ENCODE data around the gene ZNF862. TPM values are rescaled to one million over a fixed set of nuclear protein-coding genes. Genes with fewer than 3 reads are reported as not detected.

The ZNF862 gene
- total and polyA plus RNA-seq, 2 of the 13 experiments (the other 11 are each of a cell fraction or from before 2014, with no cell fraction given), result 0.89 to 2.0 TPM

DNA sequence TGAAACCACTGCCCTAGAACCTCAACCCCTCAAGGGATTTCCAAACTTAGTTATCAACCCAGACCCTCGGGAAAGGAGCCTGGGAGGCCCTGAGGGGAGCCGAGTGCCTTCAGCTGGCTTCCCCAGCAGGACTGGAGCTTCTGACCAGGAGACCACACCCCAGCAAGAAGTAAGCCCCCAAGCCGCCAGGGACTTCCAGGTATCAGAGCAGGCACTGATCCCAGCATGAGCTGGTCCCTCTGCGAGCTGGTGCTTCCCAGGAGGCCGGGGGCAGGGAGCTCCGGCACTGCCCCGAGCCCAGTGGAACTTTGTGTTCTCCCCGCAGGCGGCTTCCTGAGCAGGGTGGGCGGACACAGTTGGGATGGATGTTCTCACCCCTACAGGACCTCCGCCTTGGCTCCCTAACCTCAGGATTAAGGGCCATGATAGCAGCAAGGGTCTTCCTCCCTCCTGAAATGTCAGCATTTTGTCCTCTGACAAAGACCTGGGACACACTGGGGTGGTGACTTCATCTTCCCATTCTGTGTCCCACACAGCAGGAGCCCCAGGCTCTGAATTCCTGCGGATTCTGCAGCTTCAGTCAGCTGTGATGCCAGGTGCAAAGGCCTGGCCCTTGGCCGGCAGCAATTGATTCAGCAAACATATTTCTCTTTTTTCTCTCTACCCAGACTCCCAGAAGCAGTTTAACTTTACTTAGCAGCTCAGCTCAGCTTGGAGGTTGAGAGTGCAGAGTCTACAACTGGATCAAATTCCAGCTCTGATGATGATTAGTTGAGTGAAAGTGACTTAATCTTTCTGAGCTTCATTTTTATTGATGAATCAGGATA lies 47.2 kb downstream of the ZNF862 start (continued):
- TF ChIP-seq, protein P1, sequence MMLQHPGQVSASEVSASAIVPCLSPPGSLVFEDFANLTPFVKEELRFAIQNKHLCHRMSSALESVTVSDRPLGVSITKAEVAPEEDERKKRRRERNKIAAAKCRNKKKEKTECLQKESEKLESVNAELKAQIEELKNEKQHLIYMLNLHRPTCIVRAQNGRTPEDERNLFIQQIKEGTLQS (CRISPR knock-in tag; IDR thresholded peaks at IDR 0.05), result no peak
- TF ChIP-seq ZNF335 (CRISPR knock-in tag; IDR thresholded peaks at IDR 0.05) (no peak), ZNF253 (CRISPR knock-in tag; IDR thresholded peaks at IDR 0.05; ENCODE audit: borderline replicate concordance) (no peak), THYN1 (CRISPR knock-in tag; IDR thresholded peaks at IDR 0.05; ENCODE audit: borderline replicate concordance, low read depth) (no peak), SRSF4 (IDR thresholded peaks at IDR 0.05; ENCODE audit: low read depth, low read length, poor library complexity, severe bottlenecking) (no peak), ZNF468 (CRISPR knock-in tag; IDR thresholded peaks at IDR 0.05) (no peak), ZNF274 (CRISPR knock-in tag; IDR thresholded peaks at IDR 0.05) (0 out of 2 replicates have a peak, but pooled peaks have one; percentile 14), MXD1 (CRISPR knock-in tag; IDR thresholded peaks at IDR 0.05) (no peak), ZNF652 (CRISPR knock-in tag; IDR thresholded peaks at IDR 0.05; ENCODE audit: borderline replicate concordance, low read depth) (no peak; the same call in 1 of the 2 replicates), ZHX1 (CRISPR knock-in tag; IDR thresholded peaks at IDR 0.05; ENCODE audit: low read depth) (no peak), ATF1 (CRISPR knock-in tag; IDR thresholded peaks at IDR 0.05) (no peak; the same call in 1 of the 2 replicates), RARA (CRISPR knock-in tag; IDR thresholded peaks at IDR 0.05) (no peak), SAFB2 (CRISPR knock-in tag; IDR thresholded peaks at IDR 0.05; ENCODE audit: borderline replicate concordance, low read depth) (no peak), ZNF350 (CRISPR knock-in tag; IDR thresholded peaks at IDR 0.05; ENCODE audit: borderline replicate concordance, low read depth) (no peak), CAMTA2 (CRISPR knock-in tag; IDR thresholded peaks at IDR 0.05; ENCODE audit: borderline replicate concordance) (no peak)
- TF ChIP-seq, protein P2, sequence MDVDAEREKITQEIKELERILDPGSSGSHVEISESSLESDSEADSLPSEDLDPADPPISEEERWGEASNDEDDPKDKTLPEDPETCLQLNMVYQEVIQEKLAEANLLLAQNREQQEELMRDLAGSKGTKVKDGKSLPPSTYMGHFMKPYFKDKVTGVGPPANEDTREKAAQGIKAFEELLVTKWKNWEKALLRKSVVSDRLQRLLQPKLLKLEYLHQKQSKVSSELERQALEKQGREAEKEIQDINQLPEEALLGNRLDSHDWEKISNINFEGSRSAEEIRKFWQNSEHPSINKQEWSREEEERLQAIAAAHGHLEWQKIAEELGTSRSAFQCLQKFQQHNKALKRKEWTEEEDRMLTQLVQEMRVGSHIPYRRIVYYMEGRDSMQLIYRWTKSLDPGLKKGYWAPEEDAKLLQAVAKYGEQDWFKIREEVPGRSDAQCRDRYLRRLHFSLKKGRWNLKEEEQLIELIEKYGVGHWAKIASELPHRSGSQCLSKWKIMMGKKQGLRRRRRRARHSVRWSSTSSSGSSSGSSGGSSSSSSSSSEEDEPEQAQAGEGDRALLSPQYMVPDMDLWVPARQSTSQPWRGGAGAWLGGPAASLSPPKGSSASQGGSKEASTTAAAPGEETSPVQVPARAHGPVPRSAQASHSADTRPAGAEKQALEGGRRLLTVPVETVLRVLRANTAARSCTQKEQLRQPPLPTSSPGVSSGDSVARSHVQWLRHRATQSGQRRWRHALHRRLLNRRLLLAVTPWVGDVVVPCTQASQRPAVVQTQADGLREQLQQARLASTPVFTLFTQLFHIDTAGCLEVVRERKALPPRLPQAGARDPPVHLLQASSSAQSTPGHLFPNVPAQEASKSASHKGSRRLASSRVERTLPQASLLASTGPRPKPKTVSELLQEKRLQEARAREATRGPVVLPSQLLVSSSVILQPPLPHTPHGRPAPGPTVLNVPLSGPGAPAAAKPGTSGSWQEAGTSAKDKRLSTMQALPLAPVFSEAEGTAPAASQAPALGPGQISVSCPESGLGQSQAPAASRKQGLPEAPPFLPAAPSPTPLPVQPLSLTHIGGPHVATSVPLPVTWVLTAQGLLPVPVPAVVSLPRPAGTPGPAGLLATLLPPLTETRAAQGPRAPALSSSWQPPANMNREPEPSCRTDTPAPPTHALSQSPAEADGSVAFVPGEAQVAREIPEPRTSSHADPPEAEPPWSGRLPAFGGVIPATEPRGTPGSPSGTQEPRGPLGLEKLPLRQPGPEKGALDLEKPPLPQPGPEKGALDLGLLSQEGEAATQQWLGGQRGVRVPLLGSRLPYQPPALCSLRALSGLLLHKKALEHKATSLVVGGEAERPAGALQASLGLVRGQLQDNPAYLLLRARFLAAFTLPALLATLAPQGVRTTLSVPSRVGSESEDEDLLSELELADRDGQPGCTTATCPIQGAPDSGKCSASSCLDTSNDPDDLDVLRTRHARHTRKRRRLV (CRISPR knock-in tag; IDR thresholded peaks at IDR 0.05), result no peak
- TF ChIP-seq, protein P3, sequence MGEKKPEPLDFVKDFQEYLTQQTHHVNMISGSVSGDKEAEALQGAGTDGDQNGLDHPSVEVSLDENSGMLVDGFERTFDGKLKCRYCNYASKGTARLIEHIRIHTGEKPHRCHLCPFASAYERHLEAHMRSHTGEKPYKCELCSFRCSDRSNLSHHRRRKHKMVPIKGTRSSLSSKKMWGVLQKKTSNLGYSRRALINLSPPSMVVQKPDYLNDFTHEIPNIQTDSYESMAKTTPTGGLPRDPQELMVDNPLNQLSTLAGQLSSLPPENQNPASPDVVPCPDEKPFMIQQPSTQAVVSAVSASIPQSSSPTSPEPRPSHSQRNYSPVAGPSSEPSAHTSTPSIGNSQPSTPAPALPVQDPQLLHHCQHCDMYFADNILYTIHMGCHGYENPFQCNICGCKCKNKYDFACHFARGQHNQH (CRISPR knock-in tag; IDR thresholded peaks at IDR 0.05), result peak; percentile 59; the same call in 1 of the 2 replicates
